ENCODE measurements around the gene CADPS. TPM values are rescaled to one million over a fixed set of nuclear protein-coding genes. Genes with fewer than 3 reads are reported as not detected.
A peak's percentile ranks its signal among the peaks of the same experiment; 100 is the strongest.

Gene CADPS
- total RNA-seq, 1 experiment from 2014 or later = not detected

- no peaks in the 10 kb centered on the region for H3K9me3 ChIP-seq (ENCODE audit: control insufficient read depth, insufficient read depth, low read depth, low read length)
- in situ Hi-C loops (cut with HindIII; ENCODE audit: low pct_unique_long_range_greater_than_20kb, low sequenced_read_pairs) = no loop called here
- POLR2A ChIA-PET = no interaction called here
- no peak for ATAC-seq
- H3K4me1 ChIP-seq (ENCODE audit: control insufficient read depth, insufficient read depth, low read length) = no peaks in the 10 kb centered on the region
- TF ChIP-seq TCF7L2 (IDR thresholded peaks at IDR 0.05; ENCODE audit: low read depth, low read length) (no peak), REST (IDR thresholded peaks at IDR 0.05; ENCODE audit: insufficient read depth in 1 of 2, low read depth in 2 of 2, low read length in 1 of 2) (no peak), SIN3A (IDR thresholded peaks at IDR 0.05; ENCODE audit: borderline replicate concordance, insufficient read depth, low read depth, low read length) (no peak), CTCF (IDR thresholded peaks at IDR 0.05) (no peak), POLR2AphosphoS5 (IDR thresholded peaks at IDR 0.05; ENCODE audit: low read depth, low read length) (no peak)
- DNase-seq (ENCODE audit: low read depth, low spot score) = no peak
- CTCF ChIA-PET = no interaction called here
- H3K27me3 ChIP-seq (ENCODE audit: control insufficient read depth, insufficient read depth, low read length) = no peaks in the 10 kb centered on the region
- intact Hi-C loops (cut with micrococcal nuclease; ENCODE audit: unreplicated experiment) = no loop called here
- no peak overlapping the region for H3K4me3 ChIP-seq (ENCODE audit: low read depth in 2 of 2, low read length in 2 of 2)
- no peak overlapping the region for H3K27ac ChIP-seq (ENCODE audit: low read length)
- no TSS peak for BruUV-seq (replicated peaks)
- no peaks in the 10 kb centered on the region for H3K36me3 ChIP-seq (ENCODE audit: control insufficient read depth, insufficient read depth, low read length)
Observed at GRCh38 chr3:62835554-62836236, 39.5 kb downstream of the CADPS start.

GRCh38 chr3:62833538-62833937 lies 41.7 kb downstream of the CADPS start:
- in situ Hi-C loops (cut with HindIII; ENCODE audit: low pct_unique_long_range_greater_than_20kb, low sequenced_read_pairs) (no loop called here), intact Hi-C loops (cut with micrococcal nuclease; ENCODE audit: unreplicated experiment) (no loop called here)
- H3K27ac ChIP-seq (ENCODE audit: low read length) = no peak overlapping the region
- CTCF ChIA-PET = no interaction called here
- no peak for ATAC-seq
- H3K4me3 ChIP-seq (ENCODE audit: low read depth in 2 of 2, low read length in 2 of 2) = no peak overlapping the region
- no peaks in the 10 kb centered on the region for H3K4me1 ChIP-seq (ENCODE audit: control insufficient read depth, insufficient read depth, low read length)
- no peak for DNase-seq (ENCODE audit: low read depth, low spot score)
- no peaks in the 10 kb centered on the region for H3K36me3 ChIP-seq (ENCODE audit: control insufficient read depth, insufficient read depth, low read length)
- TF ChIP-seq REST (IDR thresholded peaks at IDR 0.05; ENCODE audit: insufficient read depth in 1 of 2, low read depth in 2 of 2, low read length in 1 of 2) (no peak), TCF7L2 (IDR thresholded peaks at IDR 0.05; ENCODE audit: low read depth, low read length) (no peak), POLR2AphosphoS5 (IDR thresholded peaks at IDR 0.05; ENCODE audit: low read depth, low read length) (no peak), SIN3A (IDR thresholded peaks at IDR 0.05; ENCODE audit: borderline replicate concordance, insufficient read depth, low read depth, low read length) (no peak), CTCF (IDR thresholded peaks at IDR 0.05) (peak; percentile 29; the same call in 1 of the 2 replicates)
- BruUV-seq (replicated peaks) = no TSS peak
- POLR2A ChIA-PET = no interaction called here
- no peaks in the 10 kb centered on the region for H3K9me3 ChIP-seq (ENCODE audit: control insufficient read depth, insufficient read depth, low read depth, low read length)
- no peaks in the 10 kb centered on the region for H3K27me3 ChIP-seq (ENCODE audit: control insufficient read depth, insufficient read depth, low read length)
